HEK293 (cell line): ENCODE measurements around the gene LCN10.

Experiments used
- CTCF ChIA-PET: fragments of 350-600 bp; formaldehyde crosslinking; extraction: SDS; loops from one replicate; lab custom pipeline; 2021; ENCODE audit warnings: antibody characterized with exemption; lab: Yijun Ruan, JAX
- POLR2A ChIA-PET: fragments of 300-600 bp; formaldehyde crosslinking; extraction: SDS; loops from one replicate; lab custom pipeline; 2020; ENCODE audit warnings: antibody characterized with exemption, inconsistent platforms; lab: Yijun Ruan, JAX
- H3K27ac ChIP-seq: fragments of 200-500 bp; sonication (Bioruptor generic); 2 replicates; pipeline ENCODE4 v1.5.1; 2014; ENCODE audit warnings: low read depth, low read length, control low read depth, inconsistent platforms; ENCODE audit errors: extremely low read depth
- H3K36me3 ChIP-seq, 2 experiments: fragments of 200-500 bp in 1 of 2; sonication (Bioruptor generic) in 1 of 2; 1 replicate in 1 of 2; 2 replicates in 1 of 2; pipeline ENCODE4 v1.5.1; 2014 to 2017; ENCODE audit warnings: inconsistent platforms in 2 of 2, low read length in 2 of 2; ENCODE audit not compliant: control insufficient read depth in 2 of 2, insufficient read depth in 1 of 2
- H3K4me1 ChIP-seq: fragments of 200-500 bp; sonication (Bioruptor generic); 2 replicates; pipeline ENCODE4 v1.5.1; 2014; ENCODE audit warnings: mild to moderate bottlenecking, low read length, inconsistent platforms; ENCODE audit not compliant: control insufficient read depth, insufficient read depth
- H3K4me3 ChIP-seq: 2 replicates; pipeline ENCODE4 v1.5.1; 2011; ENCODE audit warnings: low read depth, mild to moderate bottlenecking, control low read depth, low read length, moderate library complexity
- H3K9me3 ChIP-seq: fragments of 200-500 bp; sonication (Bioruptor generic); 2 replicates; pipeline ENCODE4 v1.5.1; 2014; ENCODE audit warnings: low read depth, low read length, inconsistent platforms; ENCODE audit not compliant: control insufficient read depth, insufficient read depth
- BCL11B ChIP-seq: fragments of 450-650 bp; formaldehyde crosslinking; IDR thresholded peaks from 2 replicates; pipeline ENCODE4 v1.5.1; 2016; ENCODE audit warnings: low read depth, missing biosample characterization, missing genetic modification characterization
- GFI1B ChIP-seq: fragments of 450-650 bp; formaldehyde crosslinking; IDR thresholded peaks from 2 replicates; pipeline ENCODE4 v1.5.1; 2016; ENCODE audit warnings: missing biosample characterization, missing genetic modification characterization
- IKZF3 ChIP-seq: fragments of 450-650 bp; IDR thresholded peaks from 2 replicates; pipeline ENCODE4 v1.5.0; 2018; ENCODE audit warnings: missing biosample characterization, mild to moderate bottlenecking, missing genetic modification characterization, moderate library complexity
- PRDM6 ChIP-seq: fragments of 450-650 bp; formaldehyde crosslinking; IDR thresholded peaks from 2 replicates; pipeline ENCODE4 v1.5.1; 2017; ENCODE audit warnings: missing biosample characterization, missing genetic modification characterization
- ZBTB20 ChIP-seq: fragments of 450-650 bp; formaldehyde crosslinking; IDR thresholded peaks from 2 replicates; pipeline ENCODE4 v1.5.1; 2016; ENCODE audit warnings: missing biosample characterization, missing genetic modification characterization
- ZBTB8A ChIP-seq: fragments of 450-650 bp; formaldehyde crosslinking; IDR thresholded peaks from 2 replicates; pipeline ENCODE4 v1.5.1; 2016; ENCODE audit warnings: missing biosample characterization, missing genetic modification characterization
- ZEB2 ChIP-seq: fragments of 450-650 bp; formaldehyde crosslinking; IDR thresholded peaks from 2 replicates; pipeline ENCODE4 v1.5.1; 2016; ENCODE audit warnings: missing biosample characterization, missing genetic modification characterization
- ZFP3 ChIP-seq: fragments of 450-650 bp; formaldehyde crosslinking; IDR thresholded peaks from 2 replicates; pipeline ENCODE4 v1.5.1; 2016; ENCODE audit warnings: low read depth, missing biosample characterization, missing genetic modification characterization
- ZFP37 ChIP-seq: fragments of 450-650 bp; formaldehyde crosslinking; IDR thresholded peaks from 2 replicates; pipeline ENCODE4 v1.5.1; 2016; ENCODE audit warnings: missing biosample characterization, missing genetic modification characterization
- ZFP69B ChIP-seq: fragments of 450-650 bp; formaldehyde crosslinking; IDR thresholded peaks from 2 replicates; pipeline ENCODE4 v1.5.1; 2016; ENCODE audit warnings: missing biosample characterization, missing genetic modification characterization
- ZIC2 ChIP-seq: fragments of 450-650 bp; formaldehyde crosslinking; IDR thresholded peaks from 2 replicates; pipeline ENCODE4 v1.5.1; 2016; ENCODE audit warnings: missing biosample characterization, missing genetic modification characterization
- ZNF140 ChIP-seq: fragments of 450-650 bp; formaldehyde crosslinking; IDR thresholded peaks from 2 replicates; pipeline ENCODE4 v1.5.1; 2016; ENCODE audit warnings: missing biosample characterization, missing genetic modification characterization
- ZNF157 ChIP-seq: fragments of 450-650 bp; formaldehyde crosslinking; IDR thresholded peaks from 2 replicates; pipeline ENCODE4 v1.5.1; 2016; ENCODE audit warnings: missing biosample characterization, missing genetic modification characterization
- ZNF391 ChIP-seq: fragments of 450-650 bp; formaldehyde crosslinking; IDR thresholded peaks from 2 replicates; pipeline ENCODE4 v1.5.1; 2016; ENCODE audit warnings: low read depth, missing biosample characterization, missing genetic modification characterization, borderline replicate concordance
- ZNF501 ChIP-seq: fragments of 450-650 bp; formaldehyde crosslinking; IDR thresholded peaks from 2 replicates; pipeline ENCODE4 v1.5.1; 2016; ENCODE audit warnings: missing biosample characterization, missing genetic modification characterization
- ZNF571 ChIP-seq: fragments of 450-650 bp; formaldehyde crosslinking; IDR thresholded peaks from 2 replicates; pipeline ENCODE4 v1.5.0; 2017; ENCODE audit warnings: missing biosample characterization, missing genetic modification characterization
- ZNF596 ChIP-seq: fragments of 450-650 bp; IDR thresholded peaks from 2 replicates; pipeline ENCODE4 v1.5.0; 2018; ENCODE audit warnings: missing biosample characterization, mild to moderate bottlenecking, missing genetic modification characterization, moderate library complexity
- ZNF670 ChIP-seq: fragments of 450-650 bp; formaldehyde crosslinking; IDR thresholded peaks from 2 replicates; pipeline ENCODE4 v1.5.1; 2016; ENCODE audit warnings: missing biosample characterization, missing genetic modification characterization, low read depth
- TF ChIP-seq, protein P1 (sequence below): fragments of 450-650 bp; formaldehyde crosslinking; IDR thresholded peaks from 2 replicates; pipeline ENCODE4 v1.5.1; 2016; ENCODE audit warnings: missing biosample characterization, missing genetic modification characterization
- TF ChIP-seq, protein P2 (sequence below): fragments of 450-650 bp; formaldehyde crosslinking; IDR thresholded peaks from 2 replicates; pipeline ENCODE4 v1.5.1; 2016; ENCODE audit warnings: missing biosample characterization, missing genetic modification characterization
- TF ChIP-seq, protein P3 (sequence below): fragments of 450-650 bp; formaldehyde crosslinking; IDR thresholded peaks from 2 replicates; pipeline ENCODE4 v1.5.1; 2016; ENCODE audit warnings: missing biosample characterization, missing genetic modification characterization
- TF ChIP-seq, protein P4 (sequence below): fragments of 450-650 bp; formaldehyde crosslinking; IDR thresholded peaks from 2 replicates; pipeline ENCODE4 v1.5.1; 2016; ENCODE audit warnings: missing biosample characterization, missing genetic modification characterization

LCN10 gene

DNA sequence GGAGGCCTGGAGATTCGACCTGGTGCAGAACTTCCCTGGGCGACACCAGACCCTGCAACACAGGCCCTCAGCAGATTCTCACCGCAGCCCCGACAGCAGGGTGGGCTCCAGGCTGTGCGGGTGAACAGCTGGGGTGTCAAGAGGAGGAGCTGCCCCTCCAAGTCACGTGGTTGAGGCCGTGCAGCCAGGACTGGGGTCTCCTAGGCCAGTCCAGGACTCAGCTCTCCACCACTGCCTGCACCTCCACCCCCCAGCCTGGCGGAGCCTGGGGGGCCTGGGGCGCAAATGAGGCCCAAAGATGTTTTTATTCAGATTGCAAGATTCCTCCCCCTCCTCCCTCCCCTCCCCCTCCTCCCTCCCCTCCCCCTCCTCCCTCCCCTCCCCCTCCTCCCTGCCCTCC is 46.2 kb downstream of the LCN10 start:
- Histone ChIP-seq H3K9me3 (no peaks in the 10 kb centered on the region), H3K4me3 (no peak overlapping the region), H3K4me1 (no peaks in the 10 kb centered on the region), H3K27ac (no peak overlapping the region), H3K36me3 (no peaks in the 10 kb centered on the region)
- ChIA-PET CTCF (interaction anchor here (0.9 to 4.0 kb wide), 2 partner anchors 24 to 213 kb away, joined by 3 to 24 read pairs; no protein-coding TSS in a partner anchor), POLR2A (no interaction called here)
- TF ChIP-seq ZEB2 (tag by site-specific recombination) (no peak), PRDM6 (no peak), ZNF571 (tag by site-specific recombination) (no peak), ZNF157 (tag by site-specific recombination) (no peak), ZNF391 (tag by site-specific recombination) (no peak), ZFP69B (tag by site-specific recombination) (no peak), BCL11B (no peak), ZNF140 (no peak), ZFP37 (tag by site-specific recombination) (no peak)
- TF ChIP-seq, protein P1, sequence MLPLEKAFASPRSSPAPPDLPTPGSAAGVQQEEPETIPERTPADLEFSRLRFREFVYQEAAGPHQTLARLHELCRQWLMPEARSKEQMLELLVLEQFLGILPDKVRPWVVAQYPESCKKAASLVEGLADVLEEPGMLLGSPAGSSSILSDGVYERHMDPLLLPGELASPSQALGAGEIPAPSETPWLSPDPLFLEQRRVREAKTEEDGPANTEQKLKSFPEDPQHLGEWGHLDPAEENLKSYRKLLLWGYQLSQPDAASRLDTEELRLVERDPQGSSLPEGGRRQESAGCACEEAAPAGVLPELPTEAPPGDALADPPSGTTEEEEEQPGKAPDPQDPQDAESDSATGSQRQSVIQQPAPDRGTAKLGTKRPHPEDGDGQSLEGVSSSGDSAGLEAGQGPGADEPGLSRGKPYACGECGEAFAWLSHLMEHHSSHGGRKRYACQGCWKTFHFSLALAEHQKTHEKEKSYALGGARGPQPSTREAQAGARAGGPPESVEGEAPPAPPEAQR (tag by site-specific recombination) = no peak
- TF ChIP-seq, all 188 proteins: peak for 0

- no peaks in the 10 kb centered on the region for H3K4me1 ChIP-seq
- ChIA-PET POLR2A (interaction anchor here (0.9 kb wide), 1 partner anchor 32 kb away, joined by 3 read pairs; no protein-coding TSS in a partner anchor), CTCF (interaction anchor here (0.8 to 4.0 kb wide), 3 partner anchors 23 to 212 kb away, joined by 3 to 24 read pairs (median 3); no protein-coding TSS in a partner anchor)
- no peak overlapping the region for H3K27ac ChIP-seq
- no peak overlapping the region for H3K4me3 ChIP-seq
- H3K36me3 ChIP-seq = no peaks in the 10 kb centered on the region
- TF ChIP-seq ZIC2 (tag by site-specific recombination) (peak; percentile 19; the same call in 1 of the 2 replicates), ZFP3 (tag by site-specific recombination) (no peak)
- no peaks in the 10 kb centered on the region for H3K9me3 ChIP-seq
These were observed 46.8 kb downstream of the LCN10 start for GRCh38 chr9:136695955-136696354.

- H3K27ac ChIP-seq = no peak overlapping the region
- H3K36me3 ChIP-seq = no peaks in the 10 kb centered on the region
- no peaks in the 10 kb centered on the region for H3K4me1 ChIP-seq
- H3K9me3 ChIP-seq = no peaks in the 10 kb centered on the region
- POLR2A ChIA-PET = interaction anchor here (0.9 kb wide), 1 partner anchor 33 kb away, joined by 3 read pairs; no protein-coding TSS in a partner anchor
- CTCF ChIA-PET = interaction anchor here (0.5 to 4.0 kb wide), 9 partner anchors 7 to 311 kb away, joined by 3 to 24 read pairs (median 3); partner anchors contain the start of gene AGPAT2
- H3K4me3 ChIP-seq = no peak overlapping the region
- TF ChIP-seq ZBTB8A (tag by site-specific recombination) (0 out of 2 replicates have a peak, but pooled peaks have one; percentile 19), ZNF501 (no peak), ZIC2 (tag by site-specific recombination) (peak; percentile 63; the same call in 1 of the 2 replicates), ZNF596 (no peak), GFI1B (tag by site-specific recombination) (no peak), ZNF670 (no peak), ZBTB20 (tag by site-specific recombination) (peak; percentile 45; the same call in 1 of the 2 replicates), IKZF3 (tag by site-specific recombination) (no peak)
- TF ChIP-seq, protein P2, sequence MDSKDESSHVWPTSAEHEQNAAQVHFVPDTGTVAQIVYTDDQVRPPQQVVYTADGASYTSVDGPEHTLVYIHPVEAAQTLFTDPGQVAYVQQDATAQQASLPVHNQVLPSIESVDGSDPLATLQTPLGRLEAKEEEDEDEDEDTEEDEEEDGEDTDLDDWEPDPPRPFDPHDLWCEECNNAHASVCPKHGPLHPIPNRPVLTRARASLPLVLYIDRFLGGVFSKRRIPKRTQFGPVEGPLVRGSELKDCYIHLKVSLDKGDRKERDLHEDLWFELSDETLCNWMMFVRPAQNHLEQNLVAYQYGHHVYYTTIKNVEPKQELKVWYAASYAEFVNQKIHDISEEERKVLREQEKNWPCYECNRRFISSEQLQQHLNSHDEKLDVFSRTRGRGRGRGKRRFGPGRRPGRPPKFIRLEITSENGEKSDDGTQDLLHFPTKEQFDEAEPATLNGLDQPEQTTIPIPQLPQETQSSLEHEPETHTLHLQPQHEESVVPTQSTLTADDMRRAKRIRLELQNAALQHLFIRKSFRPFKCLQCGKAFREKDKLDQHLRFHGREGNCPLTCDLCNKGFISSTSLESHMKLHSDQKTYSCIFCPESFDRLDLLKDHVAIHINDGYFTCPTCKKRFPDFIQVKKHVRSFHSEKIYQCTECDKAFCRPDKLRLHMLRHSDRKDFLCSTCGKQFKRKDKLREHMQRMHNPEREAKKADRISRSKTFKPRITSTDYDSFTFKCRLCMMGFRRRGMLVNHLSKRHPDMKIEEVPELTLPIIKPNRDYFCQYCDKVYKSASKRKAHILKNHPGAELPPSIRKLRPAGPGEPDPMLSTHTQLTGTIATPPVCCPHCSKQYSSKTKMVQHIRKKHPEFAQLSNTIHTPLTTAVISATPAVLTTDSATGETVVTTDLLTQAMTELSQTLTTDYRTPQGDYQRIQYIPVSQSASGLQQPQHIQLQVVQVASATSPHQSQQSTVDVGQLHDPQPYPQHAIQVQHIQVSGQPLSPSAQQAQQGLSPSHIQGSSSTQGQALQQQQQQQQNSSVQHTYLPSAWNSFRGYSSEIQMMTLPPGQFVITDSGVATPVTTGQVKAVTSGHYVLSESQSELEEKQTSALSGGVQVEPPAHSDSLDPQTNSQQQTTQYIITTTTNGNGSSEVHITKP (tag by site-specific recombination) = peak; percentile 26; the same call in 1 of the 2 replicates
- TF ChIP-seq, protein P3, sequence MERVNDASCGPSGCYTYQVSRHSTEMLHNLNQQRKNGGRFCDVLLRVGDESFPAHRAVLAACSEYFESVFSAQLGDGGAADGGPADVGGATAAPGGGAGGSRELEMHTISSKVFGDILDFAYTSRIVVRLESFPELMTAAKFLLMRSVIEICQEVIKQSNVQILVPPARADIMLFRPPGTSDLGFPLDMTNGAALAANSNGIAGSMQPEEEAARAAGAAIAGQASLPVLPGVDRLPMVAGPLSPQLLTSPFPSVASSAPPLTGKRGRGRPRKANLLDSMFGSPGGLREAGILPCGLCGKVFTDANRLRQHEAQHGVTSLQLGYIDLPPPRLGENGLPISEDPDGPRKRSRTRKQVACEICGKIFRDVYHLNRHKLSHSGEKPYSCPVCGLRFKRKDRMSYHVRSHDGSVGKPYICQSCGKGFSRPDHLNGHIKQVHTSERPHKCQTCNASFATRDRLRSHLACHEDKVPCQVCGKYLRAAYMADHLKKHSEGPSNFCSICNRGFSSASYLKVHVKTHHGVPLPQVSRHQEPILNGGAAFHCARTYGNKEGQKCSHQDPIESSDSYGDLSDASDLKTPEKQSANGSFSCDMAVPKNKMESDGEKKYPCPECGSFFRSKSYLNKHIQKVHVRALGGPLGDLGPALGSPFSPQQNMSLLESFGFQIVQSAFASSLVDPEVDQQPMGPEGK (tag by site-specific recombination) = peak; percentile 33; the same call in 1 of the 2 replicates
- TF ChIP-seq, protein P4, sequence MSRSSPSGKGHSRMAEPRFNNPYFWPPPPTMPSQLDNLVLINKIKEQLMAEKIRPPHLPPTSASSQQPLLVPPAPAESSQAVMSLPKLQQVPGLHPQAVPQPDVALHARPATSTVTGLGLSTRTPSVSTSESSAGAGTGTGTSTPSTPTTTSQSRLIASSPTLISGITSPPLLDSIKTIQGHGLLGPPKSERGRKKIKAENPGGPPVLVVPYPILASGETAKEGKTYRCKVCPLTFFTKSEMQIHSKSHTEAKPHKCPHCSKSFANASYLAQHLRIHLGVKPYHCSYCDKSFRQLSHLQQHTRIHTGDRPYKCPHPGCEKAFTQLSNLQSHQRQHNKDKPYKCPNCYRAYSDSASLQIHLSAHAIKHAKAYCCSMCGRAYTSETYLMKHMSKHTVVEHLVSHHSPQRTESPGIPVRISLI = no peak
These were observed 47.3 kb downstream of the LCN10 start for GRCh38 chr9:136695435-136695895.
